Stimulated activated CD4-positive, alpha-beta T cell treated with anti-CD3 and anti-CD28 coated beads, Interleukin-15, amount 100 ng/mL, for 48 hours (primary cell): ENCODE results near the gene PPBP.

ENCODE experiments used
- DNase-seq, 2 donors: peaks; one replicate each; pipeline ENCODE4 v3.0.0-alpha.2; 2020; ENCODE audit warnings: low read depth in 2 of 2

Gene PPBP

GRCh38 chr4:73988061-73988460 is at the start of gene PPBP:
Gene PPBP (minus strand): TSS chr4:73988190. CDS start chr4:73988103, 87 bp downstream.
- DNase-seq, result no peak

GRCh38 chr4:74037076-74037955 is 49.3 kb upstream of the PPBP start:
- DNase-seq, result no peak

DNA sequence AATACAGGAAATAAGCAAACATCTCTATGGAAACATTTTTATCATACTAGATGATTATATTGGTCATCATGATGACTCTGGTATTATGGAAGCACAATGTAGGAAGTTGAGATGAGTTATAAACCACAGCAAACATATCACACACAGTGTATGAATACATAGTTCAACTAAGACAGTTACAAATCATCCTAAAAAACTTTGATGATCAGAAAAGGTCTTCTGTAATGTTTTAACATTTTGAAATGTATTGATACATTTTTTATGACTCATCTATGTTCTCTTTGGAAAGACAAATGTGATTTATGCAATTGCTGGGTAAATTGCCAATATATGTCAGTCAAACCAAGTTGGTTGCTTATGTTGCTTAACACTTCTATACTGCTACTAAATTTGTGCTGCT is 45.7 kb upstream of the PPBP start:
- DNase-seq, result no peak

GRCh38 chr4:74032064-74032463 is 44.1 kb upstream of the PPBP start:
- DNase-seq, result no peak

DNA sequence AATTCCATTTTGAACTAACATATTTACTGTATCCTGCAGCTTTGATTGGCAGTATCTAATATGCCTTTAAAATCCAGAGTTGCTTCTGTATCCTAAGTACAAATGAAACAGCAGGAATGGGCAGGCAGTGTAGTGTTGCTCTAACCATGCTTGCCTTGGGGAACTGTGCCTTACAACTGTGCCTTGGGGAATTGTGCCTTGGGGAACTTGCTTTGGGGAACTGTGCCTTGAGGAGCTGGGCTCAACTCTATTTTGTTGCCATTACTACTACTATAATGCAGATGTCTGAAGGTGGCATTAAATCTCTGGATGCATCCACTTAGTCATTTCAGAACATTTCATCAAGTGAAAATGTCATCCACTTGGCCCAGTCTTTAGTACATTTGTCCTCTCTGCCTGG is 43.6 kb upstream of the PPBP start:
- DNase-seq, result no peak

- no peak for DNase-seq
Observed at GRCh38 chr4:74030285-74030684, 42.3 kb upstream of the PPBP start.

DNA sequence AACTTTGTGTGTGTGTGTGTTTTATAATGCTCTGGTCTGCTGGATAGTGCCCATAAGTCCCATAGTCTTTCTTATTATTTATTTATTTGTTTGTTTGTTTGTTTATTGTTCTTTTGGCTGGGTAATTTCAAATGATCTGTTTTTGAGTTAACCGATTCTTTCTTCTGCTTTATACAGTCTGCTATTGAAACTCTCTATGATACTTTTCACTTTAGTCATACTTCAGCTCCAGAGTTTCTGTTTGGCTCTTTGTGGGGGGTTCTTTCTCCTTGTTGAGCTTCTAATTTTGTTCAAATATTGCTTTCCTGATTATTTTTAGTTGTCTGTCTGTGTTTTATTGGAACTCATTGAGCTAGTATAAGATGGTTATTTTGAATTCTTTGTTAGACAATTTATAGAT is 40.5 kb upstream of the PPBP start:
- no peak for DNase-seq

GRCh38 chr4:74023709-74024108 is 35.7 kb upstream of the PPBP start:
- no peak for DNase-seq

GRCh38 chr4:74021601-74022000 is 33.6 kb upstream of the PPBP start:
- no peak for DNase-seq

DNA sequence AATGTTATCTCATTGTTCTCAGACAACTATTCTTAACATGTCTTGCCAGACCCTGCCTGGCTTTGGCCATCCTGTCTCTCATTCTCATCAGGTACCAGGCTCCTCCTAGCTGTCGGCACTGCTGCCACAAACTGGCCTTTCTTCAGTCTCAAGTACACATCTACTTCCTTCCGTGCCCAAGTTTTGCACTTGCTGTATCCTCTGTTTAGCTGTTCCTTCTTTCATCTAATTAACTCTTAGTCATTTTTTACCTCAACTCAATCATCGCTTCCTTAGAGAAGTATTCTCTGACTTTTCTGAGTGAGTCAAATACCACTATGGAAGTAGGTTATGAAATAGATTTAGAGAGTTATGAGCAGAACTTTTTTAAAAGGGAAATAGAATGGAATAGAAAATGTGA is 30.8 kb upstream of the PPBP start:
- DNase-seq, result no peak

DNA sequence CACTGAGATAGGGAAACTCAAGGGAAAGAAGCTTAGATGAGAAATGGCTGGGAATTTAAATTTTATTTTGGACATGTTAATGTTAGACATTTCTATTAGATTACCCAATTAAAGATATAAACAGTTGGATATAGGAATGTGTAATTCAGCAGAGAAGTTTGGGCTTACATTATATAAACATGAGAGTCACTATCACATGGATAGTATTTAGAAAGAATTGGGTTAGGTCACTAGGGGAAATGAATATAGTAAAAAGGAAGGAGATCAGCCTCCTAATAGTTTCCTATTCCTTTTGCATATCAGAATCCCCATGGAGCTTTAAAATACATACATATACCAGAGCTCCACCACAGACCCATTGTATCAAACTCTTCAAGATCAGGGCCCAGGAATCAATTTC is 30.1 kb upstream of the PPBP start:
- DNase-seq, result no peak

DNA sequence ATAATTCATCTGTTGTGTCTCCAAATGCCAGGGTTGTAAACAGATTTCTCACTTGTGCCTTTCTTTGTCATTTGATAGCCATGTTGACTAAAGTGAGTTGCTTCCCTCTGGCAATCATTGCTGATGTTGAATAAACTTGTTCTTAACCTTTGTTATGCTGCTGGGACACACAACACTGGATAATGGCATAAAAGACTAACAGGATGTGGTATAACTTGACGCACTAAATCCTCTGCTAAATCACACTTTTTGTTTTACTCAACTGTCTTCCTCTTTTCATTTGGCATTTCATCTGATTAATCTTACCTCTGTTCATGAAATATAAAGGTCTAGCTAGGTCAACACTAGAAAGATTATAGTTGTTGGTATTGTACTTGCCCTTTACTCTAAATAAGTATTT is 28.1 kb upstream of the PPBP start:
- DNase-seq, result no peak

DNA sequence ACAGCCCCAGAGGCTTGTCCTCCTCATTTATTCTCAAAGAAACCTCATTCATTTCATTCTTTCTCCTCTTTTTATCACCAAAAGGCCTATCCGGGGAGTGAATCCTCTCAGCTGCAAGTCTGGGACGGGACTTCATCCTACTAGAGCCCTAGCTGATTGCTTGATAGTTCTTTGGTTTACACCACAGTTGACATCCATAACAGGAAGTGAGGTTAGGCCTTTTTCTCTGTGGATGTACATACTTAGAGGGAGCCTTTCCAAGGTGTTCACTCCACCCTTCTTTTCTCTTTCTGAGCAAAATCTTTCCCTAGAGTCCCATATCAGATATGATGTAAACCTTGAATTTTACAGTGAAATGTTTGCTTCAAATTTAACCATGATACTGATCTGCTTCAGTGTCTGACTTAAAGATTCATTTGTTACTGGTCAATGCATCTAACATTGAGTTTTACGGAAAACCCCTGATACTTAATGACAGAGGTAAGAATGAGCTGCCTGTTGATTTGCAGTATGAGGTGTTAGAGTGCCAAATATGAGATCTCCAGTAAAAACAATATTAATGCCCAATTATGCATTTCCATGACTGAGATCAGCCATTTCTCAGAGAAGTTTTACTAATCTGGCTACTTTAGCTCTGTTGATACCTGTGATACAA is 27.3 kb upstream of the PPBP start:
- no peak for DNase-seq

- DNase-seq, result no peak
Observed at GRCh38 chr4:74014332-74014731, 26.3 kb upstream of the PPBP start.

DNA sequence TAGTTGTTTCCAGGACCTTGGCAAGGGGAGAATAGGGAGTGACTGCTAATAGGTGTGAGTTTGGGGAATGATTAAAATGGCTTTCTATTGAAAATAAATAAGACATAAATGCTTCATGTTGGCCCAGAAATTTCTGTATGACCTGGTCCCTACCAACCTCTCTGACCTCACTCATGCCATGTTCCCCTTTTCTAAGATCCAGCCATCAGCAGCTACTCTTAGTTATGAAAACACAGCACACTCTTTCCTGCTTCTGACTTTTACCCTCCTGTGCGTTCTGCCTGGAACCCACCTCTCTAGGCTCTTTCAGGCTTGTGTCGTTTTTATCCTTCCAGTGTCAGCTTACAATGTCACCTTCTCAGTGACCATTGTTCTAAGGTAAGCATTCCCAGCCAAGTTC is 25.3 kb upstream of the PPBP start:
- DNase-seq, result no peak

- no peak for DNase-seq
Observed at GRCh38 chr4:74012130-74012529, 24.1 kb upstream of the PPBP start.

GRCh38 chr4:74009307-74009706 is 21.3 kb upstream of the PPBP start:
- no peak for DNase-seq

GRCh38 chr4:74006009-74006476 is 18.1 kb upstream of the PPBP start:
- DNase-seq, result no peak

- DNase-seq, result no peak
Observed at GRCh38 chr4:74005528-74005927, 17.5 kb upstream of the PPBP start.

DNA sequence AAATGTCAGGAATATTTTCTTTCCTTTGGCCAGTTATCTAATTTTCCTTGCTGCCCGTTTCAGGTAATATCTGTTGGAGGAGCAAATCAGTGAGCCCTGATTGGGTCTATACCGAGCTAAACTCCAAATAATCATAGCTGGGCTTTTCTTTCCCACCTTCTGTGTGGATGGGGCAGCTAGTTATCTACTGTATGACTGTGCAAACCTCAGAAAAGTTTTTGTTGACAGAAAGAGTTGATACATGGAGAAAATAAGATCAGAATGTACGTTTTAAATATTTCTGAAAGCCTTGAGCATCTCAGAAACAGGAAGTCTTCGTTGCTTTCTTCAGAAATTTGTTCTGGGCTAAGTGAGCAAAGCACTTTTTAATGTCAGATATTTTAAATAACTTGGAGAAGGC is 16.7 kb upstream of the PPBP start:
- DNase-seq, result no peak

DNA sequence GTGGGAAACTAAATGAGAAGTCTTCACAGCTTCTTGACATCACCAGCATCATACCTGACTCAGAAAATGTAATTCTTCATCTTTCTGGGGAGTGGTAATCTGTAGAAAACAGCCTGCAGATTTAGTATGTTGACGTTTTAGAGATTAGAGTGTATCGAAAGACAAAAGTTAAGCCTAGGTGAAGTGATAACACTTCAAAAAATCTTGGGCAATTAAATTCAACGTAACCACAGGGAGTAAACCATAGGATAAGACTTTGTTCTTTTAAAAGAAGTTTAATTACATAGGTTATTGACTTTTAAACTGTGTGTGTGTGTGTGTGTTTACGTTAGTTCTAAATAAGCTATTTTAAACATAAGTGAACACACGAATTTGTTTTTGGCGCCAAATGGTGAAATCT is 12.3 kb upstream of the PPBP start:
- no peak for DNase-seq

DNA sequence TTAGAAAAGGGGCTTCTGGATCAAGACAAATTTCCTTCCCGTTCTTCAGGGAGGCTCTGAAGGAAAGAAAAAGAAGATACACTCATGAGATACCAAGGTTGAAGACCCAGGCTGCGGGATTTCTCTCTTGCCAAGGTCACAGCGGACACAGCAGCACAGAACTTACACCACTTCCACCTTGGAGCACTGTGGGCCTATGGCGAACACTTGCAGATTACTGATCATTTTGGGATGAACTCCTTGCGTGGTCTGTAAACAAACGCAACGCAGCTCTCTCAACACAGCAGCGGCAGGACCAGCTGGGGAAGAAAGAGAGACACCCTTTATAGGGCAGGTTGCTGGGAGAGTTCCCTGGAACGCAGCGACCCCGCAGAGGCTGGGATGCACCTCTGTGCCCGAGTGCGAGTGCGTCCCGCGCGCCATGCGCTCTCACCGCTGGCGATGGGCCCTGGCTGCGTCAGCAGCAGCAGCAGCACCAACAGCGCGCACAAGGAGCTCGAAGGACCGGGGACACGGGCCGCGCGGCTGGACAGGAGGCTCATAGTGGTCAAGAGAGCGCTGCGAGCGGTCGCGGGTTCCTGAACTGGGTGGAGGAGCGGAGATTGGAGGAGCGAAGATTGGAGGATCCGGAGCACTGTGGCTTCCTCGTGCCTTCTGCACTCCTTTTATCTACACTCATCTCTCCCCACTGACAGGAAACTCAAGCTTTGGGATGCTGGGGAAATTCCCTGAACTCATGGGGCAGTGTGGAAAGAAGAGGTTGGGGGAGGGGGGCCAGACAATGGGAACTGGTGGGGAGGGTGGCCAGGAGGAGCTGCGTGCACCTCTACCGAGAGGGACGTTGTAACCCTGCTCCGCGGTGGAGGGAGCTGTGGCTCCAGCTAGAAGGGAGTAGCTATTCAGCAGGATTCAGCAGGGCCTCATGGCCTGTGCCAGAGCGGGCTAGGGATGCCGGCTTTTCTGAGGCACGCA is 10.3 kb upstream of the PPBP start, which contains the start of gene CXCL5:
Gene CXCL5, minus strand, starts transcription at position 638 of the 972 bp plus-strand sequence. Its CDS starts 96 bp downstream, at position 542.
- DNase-seq, result no peak
